ENCODE measurements around the gene BMPER. TPM values are rescaled to one million over a fixed set of nuclear protein-coding genes. Genes with fewer than 3 reads are reported as not detected.

Gene BMPER
- total RNA-seq, 2 experiments from 2014 or later, result not detected

GRCh38 chr7:34041707-34042106, 136.4 kb downstream of the BMPER start:
- H3K4me3 Mint-ChIP-seq, result no peak overlapping the region
- intact Hi-C loops (cut with DNase I, micrococcal nuclease), result no loop called here
- H3K4me1 Mint-ChIP-seq (ENCODE audit: low read depth), result no peaks in the 10 kb centered on the region
- no peaks in the 10 kb centered on the region for H3K36me3 Mint-ChIP-seq (ENCODE audit: low read depth)
- Histone ChIP-seq H3K4me3 (ENCODE audit: low read length) (no peak overlapping the region), H3K27me3 (ENCODE audit: control insufficient read depth in 1 of 2, insufficient read depth in 2 of 2, low read length in 2 of 2) (no peaks in the 10 kb centered on the region), H3K9me3 (ENCODE audit: control insufficient read depth in 1 of 2, insufficient read depth in 1 of 2, low read length in 2 of 2) (no peaks in the 10 kb centered on the region), H3K4me1 (ENCODE audit: insufficient read depth, low read length) (no peaks in the 10 kb centered on the region), H3K27ac (ENCODE audit: low read depth in 1 of 2, low read length in 2 of 2) (no peak overlapping the region), H3K36me3 (ENCODE audit: insufficient read depth, low read length) (no peaks in the 10 kb centered on the region)
- H3K9me3 Mint-ChIP-seq, result no peaks in the 10 kb centered on the region
- H3K27me3 Mint-ChIP-seq, result no peaks in the 10 kb centered on the region
- DNase-seq (no peak), ATAC-seq (ENCODE audit: poor library complexity) (no peak)
- H3K27ac Mint-ChIP-seq, result no peak overlapping the region
- POLR2A ChIA-PET, result no interaction called here
- CTCF ChIA-PET, result no interaction called here
- TF ChIP-seq CTCF (IDR thresholded peaks at IDR 0.05), result no peak

- H3K36me3 Mint-ChIP-seq (ENCODE audit: low read depth), result no peaks in the 10 kb centered on the region
- no peak overlapping the region for H3K4me3 Mint-ChIP-seq
- no peak for ATAC-seq (ENCODE audit: poor library complexity)
- no peaks in the 10 kb centered on the region for H3K27me3 ChIP-seq (ENCODE audit: control insufficient read depth in 1 of 2, insufficient read depth in 2 of 2, low read length in 2 of 2)
- H3K4me1 Mint-ChIP-seq (ENCODE audit: low read depth), result no peaks in the 10 kb centered on the region
- H3K9me3 ChIP-seq (ENCODE audit: control insufficient read depth in 1 of 2, insufficient read depth in 1 of 2, low read length in 2 of 2), result no peaks in the 10 kb centered on the region
- H3K27me3 Mint-ChIP-seq, result no peaks in the 10 kb centered on the region
- CTCF ChIA-PET, result no interaction called here
- DNase-seq, result no peak
- no peaks in the 10 kb centered on the region for H3K36me3 ChIP-seq (ENCODE audit: insufficient read depth, low read length)
- H3K4me3 ChIP-seq (ENCODE audit: low read length), result no peak overlapping the region
- no peak overlapping the region for H3K27ac ChIP-seq (ENCODE audit: low read depth in 1 of 2, low read length in 2 of 2)
- no peak overlapping the region for H3K27ac Mint-ChIP-seq
- H3K4me1 ChIP-seq (ENCODE audit: insufficient read depth, low read length), result no peaks in the 10 kb centered on the region
- intact Hi-C loops (cut with DNase I, micrococcal nuclease), result no loop called here
- TF ChIP-seq CTCF (IDR thresholded peaks at IDR 0.05), result no peak
- POLR2A ChIA-PET, result no interaction called here
- no peaks in the 10 kb centered on the region for H3K9me3 Mint-ChIP-seq
These were observed 137.1 kb downstream of the BMPER start for GRCh38 chr7:34042406-34042805.

GRCh38 chr7:34043461-34044305, 138.3 kb downstream of the BMPER start:
- ATAC-seq (ENCODE audit: poor library complexity) (no peak), DNase-seq (no peak)
- Histone ChIP-seq H3K4me3 (ENCODE audit: low read length) (no peak overlapping the region), H3K27ac (ENCODE audit: low read depth in 1 of 2, low read length in 2 of 2) (no peak overlapping the region), H3K27me3 (ENCODE audit: control insufficient read depth in 1 of 2, insufficient read depth in 2 of 2, low read length in 2 of 2) (no peaks in the 10 kb centered on the region), H3K36me3 (ENCODE audit: insufficient read depth, low read length) (no peaks in the 10 kb centered on the region), H3K4me1 (ENCODE audit: insufficient read depth, low read length) (no peaks in the 10 kb centered on the region), H3K9me3 (ENCODE audit: control insufficient read depth in 1 of 2, insufficient read depth in 1 of 2, low read length in 2 of 2) (no peaks in the 10 kb centered on the region)
- CTCF ChIA-PET, result no interaction called here
- H3K27ac Mint-ChIP-seq, result no peak overlapping the region
- no peak overlapping the region for H3K4me3 Mint-ChIP-seq
- intact Hi-C loops (cut with DNase I, micrococcal nuclease), result no loop called here
- no peaks in the 10 kb centered on the region for H3K27me3 Mint-ChIP-seq
- H3K36me3 Mint-ChIP-seq (ENCODE audit: low read depth), result no peaks in the 10 kb centered on the region
- no peaks in the 10 kb centered on the region for H3K9me3 Mint-ChIP-seq
- POLR2A ChIA-PET, result no interaction called here
- H3K4me1 Mint-ChIP-seq (ENCODE audit: low read depth), result no peaks in the 10 kb centered on the region
- no peak for TF ChIP-seq CTCF (IDR thresholded peaks at IDR 0.05)
